ENCODE results near the gene FALEC.
A peak's percentile ranks its signal among the peaks of the same experiment; 100 is the strongest.

The FALEC gene

DNA sequence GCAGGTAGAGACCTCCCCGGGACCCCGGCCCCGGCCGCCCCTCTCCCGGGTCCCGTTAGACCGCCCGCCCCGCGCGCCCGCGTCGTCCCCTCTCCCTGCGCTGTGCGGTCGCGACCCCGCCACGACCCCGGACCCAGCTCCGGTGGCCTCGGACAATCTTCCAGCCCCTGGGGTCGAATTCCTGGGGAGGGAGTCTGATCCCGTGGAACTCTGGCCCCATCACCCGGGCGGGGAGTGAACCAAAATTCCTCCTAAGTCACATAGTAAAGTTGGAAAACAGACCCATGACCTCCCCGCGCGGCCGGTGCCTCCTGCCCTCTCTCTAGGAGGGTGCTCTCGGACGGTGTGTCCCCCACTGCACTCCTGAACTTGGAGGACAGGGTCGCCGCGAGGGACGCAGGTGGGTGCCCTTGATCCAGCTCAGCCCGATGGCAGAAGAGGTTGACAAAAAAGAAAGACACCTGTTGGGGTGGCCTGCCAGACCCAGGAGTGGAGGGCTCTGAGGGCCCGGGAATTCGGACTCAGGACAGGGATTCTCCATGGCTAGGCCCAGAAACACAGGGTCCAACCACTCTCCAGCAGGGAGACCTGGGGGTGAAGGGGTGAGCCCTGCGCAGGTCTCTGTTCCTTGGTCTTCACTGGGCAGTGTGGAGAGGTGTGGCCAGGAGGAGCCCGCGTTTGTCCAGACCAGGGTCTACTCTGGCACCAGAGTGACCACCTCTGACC is 34.1 kb downstream of the FALEC start:
- no peaks in the 10 kb centered on the region for H3K36me3 ChIP-seq (ENCODE audit: insufficient read depth, low read depth, low read length)

DNA sequence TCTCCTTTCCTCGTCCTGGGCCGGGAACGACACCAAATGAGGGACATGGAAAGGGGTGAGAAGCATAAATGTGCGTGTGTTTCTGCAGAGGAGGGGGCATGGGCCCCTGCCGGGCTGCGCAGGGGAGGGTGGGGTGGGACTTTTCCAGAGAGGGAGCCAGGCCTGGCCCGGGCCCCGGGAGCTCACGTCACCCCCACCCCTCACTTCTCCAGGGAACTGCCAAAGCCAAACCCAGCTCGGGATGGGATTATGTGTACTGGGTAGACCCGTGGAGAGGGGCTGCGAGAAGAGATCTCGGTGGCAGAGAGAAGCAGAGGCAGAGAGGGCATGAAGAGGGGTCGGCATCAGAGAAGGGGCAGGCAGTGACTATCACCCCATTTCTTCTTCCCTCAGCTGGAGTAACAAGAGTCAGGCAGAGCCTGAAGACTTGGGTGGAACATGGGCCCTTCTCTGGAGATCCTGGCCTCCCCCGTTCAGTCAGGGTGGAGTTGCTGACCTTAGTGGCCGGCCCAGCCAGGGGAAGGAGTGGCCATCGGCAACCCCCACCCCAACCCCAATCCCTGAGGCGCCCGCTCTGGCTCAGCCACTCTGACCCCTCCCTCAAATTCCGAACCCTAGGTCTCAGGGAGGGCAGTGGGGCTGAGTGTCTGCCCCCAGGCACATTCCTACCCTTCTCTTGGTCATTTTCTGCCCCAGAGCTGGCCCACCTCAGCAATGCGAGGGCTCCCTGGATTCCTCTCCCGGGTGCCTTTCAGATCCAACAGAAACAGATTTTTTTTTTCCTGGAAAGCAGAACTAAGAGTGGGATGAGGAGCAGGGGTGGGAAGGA is 34.9 kb downstream of the FALEC start:
- Histone ChIP-seq H3K36me3 (ENCODE audit: insufficient read depth, low read depth, low read length) (no peaks in the 10 kb centered on the region), H3K4me3 (ENCODE audit: low read length) (no peak overlapping the region), H3K27ac (ENCODE audit: low read length) (no peak overlapping the region), H3K9ac (ENCODE audit: low read depth, low read length) (no peak overlapping the region), H3K27me3 (ENCODE audit: insufficient read depth, low read length) (peaks cover 35% of the 10 kb centered on the region), H3K4me1 (ENCODE audit: insufficient read depth, low read length) (peaks cover 3% of the 10 kb centered on the region; the same call in 1 of the 2 replicates), H3K9me3 (ENCODE audit: insufficient read depth, low read depth, low read length) (no peaks in the 10 kb centered on the region)

More for the DNA sequence above, 34.1 kb downstream of the FALEC start:
- Histone ChIP-seq H3K4me3 (ENCODE audit: low read length) (peak overlapping the region; percentile 54; the same call in 1 of the 2 replicates), H3K9ac (ENCODE audit: low read depth, low read length) (no peak overlapping the region), H3K9me3 (ENCODE audit: insufficient read depth, low read depth, low read length) (no peaks in the 10 kb centered on the region), H3K27ac (ENCODE audit: low read length) (no peak overlapping the region), H3K27me3 (ENCODE audit: insufficient read depth, low read length) (peaks cover 35% of the 10 kb centered on the region), H3K4me1 (ENCODE audit: insufficient read depth, low read length) (peaks cover 3% of the 10 kb centered on the region; the same call in 1 of the 2 replicates)

DNA sequence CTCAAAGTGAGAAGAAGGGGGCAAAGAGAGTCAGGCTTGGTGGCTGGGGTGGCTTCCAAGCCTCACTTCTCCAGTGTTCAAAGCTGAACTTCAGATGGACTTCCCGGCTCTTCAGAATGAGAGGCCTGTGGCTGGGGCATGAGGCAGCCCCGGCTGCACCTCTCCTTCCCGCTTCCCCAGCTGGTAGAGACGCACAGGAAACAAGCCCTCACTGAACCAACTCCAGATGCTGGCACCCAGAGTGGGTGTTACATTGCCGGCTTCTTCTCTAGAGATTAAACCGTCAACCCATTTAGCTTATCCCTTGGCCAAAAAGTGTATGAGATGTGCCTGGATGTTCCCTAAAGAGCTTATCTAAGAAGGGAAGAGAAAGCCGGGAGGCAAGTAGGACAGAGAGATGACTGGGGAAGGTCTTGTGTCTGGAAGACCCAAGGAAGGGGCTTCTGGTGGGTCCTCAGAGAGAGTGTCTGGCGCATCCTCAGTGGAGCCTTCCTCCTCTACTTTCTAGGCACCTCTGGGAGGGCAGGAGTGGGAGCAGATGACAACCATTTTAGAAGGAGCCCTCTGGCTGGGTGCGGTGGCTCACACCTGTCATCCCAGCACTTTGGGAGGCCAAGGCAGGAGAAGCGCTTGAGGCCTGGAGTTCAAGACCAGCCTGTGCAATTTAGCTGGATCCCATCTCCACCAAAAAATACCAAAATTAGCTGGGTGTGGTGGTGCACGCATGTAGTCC is 35.7 kb downstream of the FALEC start:
- Histone ChIP-seq H3K36me3 (ENCODE audit: insufficient read depth, low read depth, low read length) (no peaks in the 10 kb centered on the region), H3K9me3 (ENCODE audit: insufficient read depth, low read depth, low read length) (no peaks in the 10 kb centered on the region), H3K9ac (ENCODE audit: low read depth, low read length) (no peak overlapping the region), H3K4me1 (ENCODE audit: insufficient read depth, low read length) (peaks cover 5% of the 10 kb centered on the region), H3K27me3 (ENCODE audit: insufficient read depth, low read length) (peaks cover 35% of the 10 kb centered on the region), H3K4me3 (ENCODE audit: low read length) (no peak overlapping the region), H3K27ac (ENCODE audit: low read length) (no peak overlapping the region)

DNA sequence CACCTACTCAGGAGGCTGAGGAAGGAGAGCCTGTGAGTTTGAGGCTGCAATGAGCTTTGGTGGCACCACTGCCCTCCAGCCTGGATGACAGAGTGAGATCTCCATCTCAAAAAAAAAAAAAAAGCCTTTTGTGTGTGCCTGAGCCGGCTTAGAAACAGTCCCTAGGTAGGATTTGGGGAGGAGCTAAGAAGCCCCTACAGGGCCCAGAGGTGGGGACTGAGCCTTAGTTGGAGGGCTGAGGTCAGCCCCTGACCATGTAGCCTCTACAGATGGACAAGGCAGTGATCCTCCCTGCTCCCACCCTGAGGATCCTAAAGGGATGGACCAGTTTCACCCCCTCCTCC is 36.2 kb downstream of the FALEC start:
- H3K9ac ChIP-seq (ENCODE audit: low read depth, low read length): no peak overlapping the region
- H3K27me3 ChIP-seq (ENCODE audit: insufficient read depth, low read length): peaks cover 33% of the 10 kb centered on the region
- H3K4me3 ChIP-seq (ENCODE audit: low read length): no peak overlapping the region
- no peak overlapping the region for H3K27ac ChIP-seq (ENCODE audit: low read length)
- H3K36me3 ChIP-seq (ENCODE audit: insufficient read depth, low read depth, low read length): no peaks in the 10 kb centered on the region
- no peaks in the 10 kb centered on the region for H3K9me3 ChIP-seq (ENCODE audit: insufficient read depth, low read depth, low read length)
- peaks cover 6% of the 10 kb centered on the region for H3K4me1 ChIP-seq (ENCODE audit: insufficient read depth, low read length)

DNA sequence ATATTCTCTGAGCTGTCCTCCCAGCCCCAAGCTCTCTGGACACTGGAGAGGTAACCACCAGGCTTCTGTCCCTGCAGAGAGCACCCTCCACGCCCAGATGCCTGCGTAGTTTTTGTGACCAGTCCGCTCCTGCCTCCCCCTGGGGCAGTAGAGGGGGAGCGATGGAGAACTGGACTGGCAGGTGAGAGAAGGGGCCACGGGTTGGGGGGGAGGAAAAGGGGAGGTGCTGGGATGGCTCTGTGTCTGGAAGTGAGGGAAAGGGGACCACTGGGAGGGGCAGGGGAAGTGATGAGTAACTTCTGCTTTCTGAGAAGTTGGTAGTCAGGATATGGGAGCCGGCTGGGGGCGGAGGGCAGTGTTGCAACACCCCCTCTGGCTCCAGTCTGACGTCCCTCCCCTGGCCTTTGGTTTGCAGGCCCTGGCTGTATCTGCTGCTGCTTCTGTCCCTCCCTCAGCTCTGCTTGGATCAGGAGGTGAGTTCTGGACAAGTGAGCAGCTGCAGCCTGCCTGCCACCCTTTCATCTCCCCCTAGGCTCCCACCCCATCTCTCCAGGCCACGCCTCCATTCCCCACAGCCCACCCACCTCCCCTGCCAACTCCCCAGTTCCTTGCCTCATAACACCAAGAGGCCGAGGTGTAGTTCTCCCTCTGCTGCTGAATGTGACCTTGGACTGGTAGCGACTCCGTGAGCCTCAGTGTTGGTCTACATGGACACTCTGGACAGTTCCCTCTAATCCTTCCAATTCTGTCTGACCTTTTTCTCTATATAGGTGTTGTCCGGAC is 36.8 kb downstream of the FALEC start:
- H3K9ac ChIP-seq (ENCODE audit: low read depth, low read length): no peak overlapping the region
- H3K27me3 ChIP-seq (ENCODE audit: insufficient read depth, low read length): peaks cover 30% of the 10 kb centered on the region
- no peak overlapping the region for H3K27ac ChIP-seq (ENCODE audit: low read length)
- no peak overlapping the region for H3K4me3 ChIP-seq (ENCODE audit: low read length)
- no peaks in the 10 kb centered on the region for H3K9me3 ChIP-seq (ENCODE audit: insufficient read depth, low read depth, low read length)
- H3K4me1 ChIP-seq (ENCODE audit: insufficient read depth, low read length): peaks cover 6% of the 10 kb centered on the region
- no peaks in the 10 kb centered on the region for H3K36me3 ChIP-seq (ENCODE audit: insufficient read depth, low read depth, low read length)

DNA sequence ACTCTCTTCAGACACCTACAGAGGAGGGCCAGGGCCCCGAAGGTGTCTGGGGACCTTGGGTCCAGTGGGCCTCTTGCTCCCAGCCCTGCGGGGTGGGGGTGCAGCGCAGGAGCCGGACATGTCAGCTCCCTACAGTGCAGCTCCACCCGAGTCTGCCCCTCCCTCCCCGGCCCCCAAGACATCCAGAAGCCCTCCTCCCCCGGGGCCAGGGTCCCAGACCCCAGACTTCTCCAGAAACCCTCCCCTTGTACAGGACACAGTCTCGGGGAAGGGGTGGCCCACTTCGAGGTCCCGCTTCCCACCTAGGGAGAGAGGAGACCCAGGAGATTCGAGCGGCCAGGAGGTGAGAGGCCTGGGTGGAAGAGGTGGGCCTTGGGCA is 37.3 kb downstream of the FALEC start:
- Histone ChIP-seq H3K27me3 (ENCODE audit: insufficient read depth, low read length) (peaks cover 27% of the 10 kb centered on the region), H3K27ac (ENCODE audit: low read length) (no peak overlapping the region), H3K4me3 (ENCODE audit: low read length) (no peak overlapping the region), H3K9me3 (ENCODE audit: insufficient read depth, low read depth, low read length) (no peaks in the 10 kb centered on the region), H3K36me3 (ENCODE audit: insufficient read depth, low read depth, low read length) (no peaks in the 10 kb centered on the region), H3K4me1 (ENCODE audit: insufficient read depth, low read length) (peaks cover 6% of the 10 kb centered on the region), H3K9ac (ENCODE audit: low read depth, low read length) (no peak overlapping the region)

DNA sequence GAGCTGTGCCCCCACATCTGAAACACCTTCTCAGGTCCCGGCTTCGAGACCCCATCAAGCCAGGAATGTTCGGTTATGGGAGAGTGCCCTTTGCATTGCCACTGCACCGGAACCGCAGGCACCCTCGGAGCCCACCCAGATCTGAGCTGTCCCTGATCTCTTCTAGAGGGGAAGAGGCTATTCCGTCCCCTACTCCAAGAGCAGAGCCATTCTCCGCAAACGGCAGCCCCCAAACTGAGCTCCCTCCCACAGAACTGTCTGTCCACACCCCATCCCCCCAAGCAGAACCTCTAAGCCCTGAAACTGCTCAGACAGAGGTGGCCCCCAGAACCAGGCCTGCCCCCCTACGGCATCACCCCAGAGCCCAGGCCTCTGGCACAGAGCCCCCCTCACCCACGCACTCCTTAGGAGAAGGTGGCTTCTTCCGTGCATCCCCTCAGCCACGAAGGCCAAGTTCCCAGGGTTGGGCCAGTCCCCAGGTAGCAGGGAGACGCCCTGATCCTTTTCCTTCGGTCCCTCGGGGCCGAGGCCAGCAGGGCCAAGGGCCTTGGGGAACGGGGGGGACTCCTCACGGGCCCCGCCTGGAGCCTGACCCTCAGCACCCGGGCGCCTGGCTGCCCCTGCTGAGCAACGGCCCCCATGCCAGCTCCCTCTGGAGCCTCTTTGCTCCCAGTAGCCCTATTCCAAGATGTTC is 38.0 kb downstream of the FALEC start:
- Histone ChIP-seq H3K27ac (ENCODE audit: low read length) (no peak overlapping the region), H3K9me3 (ENCODE audit: insufficient read depth, low read depth, low read length) (no peaks in the 10 kb centered on the region), H3K4me1 (ENCODE audit: insufficient read depth, low read length) (peaks cover 6% of the 10 kb centered on the region), H3K9ac (ENCODE audit: low read depth, low read length) (no peak overlapping the region), H3K36me3 (ENCODE audit: insufficient read depth, low read depth, low read length) (no peaks in the 10 kb centered on the region), H3K4me3 (ENCODE audit: low read length) (no peak overlapping the region), H3K27me3 (ENCODE audit: insufficient read depth, low read length) (peaks cover 22% of the 10 kb centered on the region)

DNA sequence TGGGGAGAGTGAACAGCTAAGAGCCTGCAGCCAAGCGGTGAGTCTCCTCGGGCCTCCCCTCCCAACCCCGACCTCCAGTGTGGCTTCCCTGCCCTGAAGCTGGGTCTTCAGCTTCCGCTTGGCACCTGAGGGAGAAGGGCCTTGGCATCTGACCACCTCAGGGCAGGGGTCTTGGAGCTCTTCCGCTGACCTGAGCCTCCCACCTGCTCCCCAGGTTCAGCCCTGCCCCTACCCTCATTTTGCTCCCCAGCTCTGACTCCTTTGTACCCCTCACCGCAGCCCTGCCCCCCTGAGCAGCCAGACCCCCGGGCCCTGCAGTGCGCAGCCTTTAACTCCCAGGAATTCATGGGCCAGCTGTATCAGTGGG is 38.5 kb downstream of the FALEC start:
- Histone ChIP-seq H3K9me3 (ENCODE audit: insufficient read depth, low read depth, low read length) (no peaks in the 10 kb centered on the region), H3K4me3 (ENCODE audit: low read length) (no peak overlapping the region), H3K9ac (ENCODE audit: low read depth, low read length) (no peak overlapping the region), H3K27me3 (ENCODE audit: insufficient read depth, low read length) (peaks cover 17% of the 10 kb centered on the region), H3K27ac (ENCODE audit: low read length) (no peak overlapping the region), H3K4me1 (ENCODE audit: insufficient read depth, low read length) (peaks cover 6% of the 10 kb centered on the region), H3K36me3 (ENCODE audit: insufficient read depth, low read depth, low read length) (no peaks in the 10 kb centered on the region)

DNA sequence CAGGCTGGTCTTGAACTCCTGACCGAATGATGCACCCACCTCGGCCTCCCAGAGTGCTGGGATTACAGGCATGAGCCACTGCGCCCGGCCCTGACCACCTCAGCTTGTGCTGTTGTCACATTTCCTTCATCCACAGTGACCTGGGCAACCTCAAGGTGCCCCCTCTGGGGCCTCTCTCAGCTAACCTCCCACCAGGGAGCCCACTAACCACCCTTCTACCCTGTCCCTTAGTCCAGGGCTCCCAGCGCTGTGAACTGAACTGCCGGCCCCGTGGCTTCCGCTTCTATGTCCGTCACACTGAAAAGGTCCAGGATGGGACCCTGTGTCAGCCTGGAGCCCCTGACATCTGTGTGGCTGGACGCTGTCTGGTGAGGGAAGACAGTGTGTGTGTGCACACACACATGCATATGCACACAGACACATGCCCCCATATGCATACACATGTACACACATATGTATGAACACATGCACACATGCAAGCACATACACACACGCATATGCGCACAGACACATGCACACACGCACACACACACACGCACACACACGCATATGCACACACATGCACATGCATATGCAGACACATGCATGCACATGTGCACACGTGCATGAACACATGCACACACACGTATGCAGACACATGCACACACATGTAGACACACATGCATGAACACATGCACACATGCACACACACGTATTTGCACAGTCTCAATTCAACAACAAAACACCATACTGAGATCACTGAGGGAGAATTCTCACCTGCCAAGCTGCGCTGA is 39.8 kb downstream of the FALEC start:
- H3K9ac ChIP-seq (ENCODE audit: low read depth, low read length): no peak overlapping the region
- no peaks in the 10 kb centered on the region for H3K9me3 ChIP-seq (ENCODE audit: insufficient read depth, low read depth, low read length)
- no peak overlapping the region for H3K27ac ChIP-seq (ENCODE audit: low read length)
- no peaks in the 10 kb centered on the region for H3K36me3 ChIP-seq (ENCODE audit: insufficient read depth, low read depth, low read length)
- peaks cover 7% of the 10 kb centered on the region for H3K27me3 ChIP-seq (ENCODE audit: insufficient read depth, low read length)
- no peak overlapping the region for H3K4me3 ChIP-seq (ENCODE audit: low read length)
- H3K4me1 ChIP-seq (ENCODE audit: insufficient read depth, low read length): peaks cover 10% of the 10 kb centered on the region

DNA sequence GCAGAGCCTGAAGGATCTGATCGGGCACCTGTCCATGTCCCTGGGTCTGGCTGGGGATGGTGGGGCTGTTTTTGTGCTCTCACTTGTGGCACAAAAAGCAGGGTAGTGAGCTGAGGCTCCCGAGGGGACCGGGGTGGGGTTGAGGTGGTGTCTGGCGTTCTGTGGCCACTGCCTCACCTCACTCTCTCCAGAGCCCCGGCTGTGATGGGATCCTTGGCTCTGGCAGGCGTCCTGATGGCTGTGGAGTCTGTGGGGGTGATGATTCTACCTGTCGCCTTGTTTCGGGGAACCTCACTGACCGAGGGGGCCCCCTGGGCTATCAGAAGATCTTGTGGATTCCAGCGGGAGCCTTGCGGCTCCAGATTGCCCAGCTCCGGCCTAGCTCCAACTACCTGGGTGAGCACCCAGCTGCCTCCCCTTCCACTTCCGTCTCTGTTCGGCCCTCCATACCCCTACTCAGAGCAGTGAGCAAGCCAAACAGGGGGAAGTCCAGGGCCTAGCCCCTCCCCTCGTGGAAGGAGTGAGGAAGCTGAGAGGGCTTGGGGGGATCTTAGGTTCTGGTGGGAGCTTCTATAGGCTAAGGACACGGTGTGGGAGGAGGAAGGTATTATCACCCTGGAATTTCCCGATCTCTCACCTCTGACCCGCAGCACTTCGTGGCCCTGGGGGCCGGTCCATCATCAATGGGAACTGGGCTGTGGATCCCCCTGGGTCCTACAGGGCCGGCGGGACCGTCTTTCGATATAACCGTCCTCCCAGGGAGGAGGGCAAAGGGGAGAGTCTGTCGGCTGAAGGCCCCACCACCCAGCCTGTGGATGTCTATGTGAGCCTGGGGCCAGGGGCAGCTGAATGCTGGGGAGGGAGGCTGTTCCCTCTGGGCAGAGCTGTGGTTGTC is 40.7 kb downstream of the FALEC start:
- Histone ChIP-seq H3K36me3 (ENCODE audit: insufficient read depth, low read depth, low read length) (no peaks in the 10 kb centered on the region), H3K9ac (ENCODE audit: low read depth, low read length) (no peak overlapping the region), H3K27ac (ENCODE audit: low read length) (no peak overlapping the region), H3K4me1 (ENCODE audit: insufficient read depth, low read length) (peaks cover 12% of the 10 kb centered on the region), H3K4me3 (ENCODE audit: low read length) (no peak overlapping the region), H3K9me3 (ENCODE audit: insufficient read depth, low read depth, low read length) (no peaks in the 10 kb centered on the region), H3K27me3 (ENCODE audit: insufficient read depth, low read length) (no peaks in the 10 kb centered on the region)

All from iPS-20b (cell line).